SU-DHL-6 (cell line): Measurements from ENCODE around the gene CIZ1.

Source experiments
- CTCF ChIP-seq: fragments of 200-600 bp; sonication (generic); IDR thresholded peaks from one replicate; pipeline ENCODE4 v1.5.1; 2017; ENCODE audit warnings: antibody characterized with exemption, mild to moderate bottlenecking, low read length, moderate library complexity; ENCODE audit not compliant: insufficient read depth, poor library complexity, severe bottlenecking
- EZH2phosphoT487 ChIP-seq: fragments of 200-600 bp; sonication (generic), shearing (Covaris generic); conservative IDR thresholded peaks from 2 replicates; pipeline ENCODE4 v1.6.1; 2018; ENCODE audit warnings: mild to moderate bottlenecking, antibody characterized with exemption, low read length, moderate library complexity, mixed read lengths

- peak; percentile 88 for TF ChIP-seq CTCF
- TF ChIP-seq EZH2phosphoT487: no peak
Observed at GRCh38 chr9:128124873-128125579, 66.3 kb downstream of the CIZ1 start.
